Muscle layer of duodenum (tissue), 2 donors: ENCODE measurements around the gene LGR4.
"Not testable (repeated sequence)": the region's sequence is repeated elsewhere in the genome, so short reads cannot be mapped to it uniquely, and the experiment has no call there.

Experiments used
- H3K27ac ChIP-seq: one replicate; pipeline ENCODE4 v1.7.0; 2013; ENCODE audit warnings: mild to moderate bottlenecking, low read length
- H3K27me3 ChIP-seq: one replicate; pipeline ENCODE4 v1.7.0; 2013; ENCODE audit warnings: low read depth, mild to moderate bottlenecking, control low read depth, low read length
- H3K36me3 ChIP-seq, 2 donors: one replicate each; pipeline ENCODE4 v1.7.0; 2013; ENCODE audit warnings: low read length in 2 of 2, control low read depth in 1 of 2, mild to moderate bottlenecking in 1 of 2; ENCODE audit not compliant: insufficient read depth in 2 of 2, control insufficient read depth in 1 of 2
- H3K4me1 ChIP-seq, 2 donors: one replicate each; pipeline ENCODE4 v1.7.0; 2013; ENCODE audit warnings: low read length in 2 of 2, mild to moderate bottlenecking in 2 of 2, control low read depth in 1 of 2, moderate library complexity in 1 of 2; ENCODE audit not compliant: insufficient read depth in 2 of 2, control insufficient read depth in 1 of 2
- H3K4me3 ChIP-seq, 2 donors: one replicate each; pipeline ENCODE4 v1.7.0; 2013; ENCODE audit warnings: low read length in 2 of 2, low read depth in 1 of 2, mild to moderate bottlenecking in 1 of 2
- H3K9me3 ChIP-seq, 2 donors: one replicate each; pipeline ENCODE4 v1.7.0; 2013; ENCODE audit warnings: low read length in 2 of 2, control low read depth in 1 of 2, mild to moderate bottlenecking in 1 of 2; ENCODE audit not compliant: control insufficient read depth in 1 of 2
- donor health status: healthy.

The LGR4 gene

GRCh38 chr11:27330633-27331270 is 141.8 kb downstream of the LGR4 start:
- no peaks in the 10 kb centered on the region for H3K4me1 ChIP-seq
- H3K4me3 ChIP-seq, result no peak overlapping the region
- H3K36me3 ChIP-seq, result no peaks in the 10 kb centered on the region
- no peak overlapping the region for H3K27ac ChIP-seq
- H3K27me3 ChIP-seq, result no peaks in the 10 kb centered on the region
- H3K9me3 ChIP-seq, result no peaks in the 10 kb centered on the region

- Histone ChIP-seq H3K36me3 (no peaks in the 10 kb centered on the region), H3K27ac (no peak overlapping the region), H3K4me1 (no peaks in the 10 kb centered on the region), H3K4me3 (no peak overlapping the region), H3K27me3 (no peaks in the 10 kb centered on the region), H3K9me3 (no peaks in the 10 kb centered on the region)
These were observed 142.5 kb downstream of the LGR4 start for GRCh38 chr11:27329867-27330632.

- Histone ChIP-seq H3K4me3 (no peak overlapping the region), H3K9me3 (no peaks in the 10 kb centered on the region), H3K36me3 (no peaks in the 10 kb centered on the region), H3K27ac (no peak overlapping the region), H3K27me3 (no peaks in the 10 kb centered on the region), H3K4me1 (no peaks in the 10 kb centered on the region)
These were observed 144.0 kb downstream of the LGR4 start for GRCh38 chr11:27328614-27329013.

GRCh38 chr11:27327064-27327463 is 145.5 kb downstream of the LGR4 start:
- H3K4me1 ChIP-seq, H3K27ac ChIP-seq, H3K4me3 ChIP-seq, H3K36me3 ChIP-seq, H3K27me3 ChIP-seq, H3K9me3 ChIP-seq: not testable (repeated sequence)

GRCh38 chr11:27322196-27322595 is 150.4 kb downstream of the LGR4 start:
- H3K36me3 ChIP-seq, H3K27me3 ChIP-seq, H3K4me3 ChIP-seq, H3K9me3 ChIP-seq, H3K27ac ChIP-seq, H3K4me1 ChIP-seq: not testable (repeated sequence)

- not testable (repeated sequence) for H3K27me3 ChIP-seq, H3K9me3 ChIP-seq, H3K36me3 ChIP-seq, H3K4me1 ChIP-seq, H3K4me3 ChIP-seq, H3K27ac ChIP-seq
These were observed 151.2 kb downstream of the LGR4 start for GRCh38 chr11:27321340-27321739.

GRCh38 chr11:27319072-27319471 is 153.5 kb downstream of the LGR4 start:
- Histone ChIP-seq H3K27ac (no peak overlapping the region), H3K36me3 (no peaks in the 10 kb centered on the region), H3K4me1 (no peaks in the 10 kb centered on the region), H3K27me3 (no peaks in the 10 kb centered on the region), H3K4me3 (no peak overlapping the region), H3K9me3 (no peaks in the 10 kb centered on the region)

GRCh38 chr11:27317751-27318150 is 154.8 kb downstream of the LGR4 start:
- H3K27me3 ChIP-seq, result no peaks in the 10 kb centered on the region
- H3K36me3 ChIP-seq, result no peaks in the 10 kb centered on the region
- H3K4me1 ChIP-seq, result no peaks in the 10 kb centered on the region
- H3K9me3 ChIP-seq, result no peaks in the 10 kb centered on the region
- H3K27ac ChIP-seq, result no peak overlapping the region
- H3K4me3 ChIP-seq, result no peak overlapping the region
